ENCODE data around the gene SLC26A3.
"Not testable (repeated sequence)": the region's sequence is repeated elsewhere in the genome, so short reads cannot be mapped to it uniquely, and the experiment has no call there.

Gene SLC26A3

GRCh38 chr7:107803009-107803610 is at the start of gene SLC26A3:
Gene SLC26A3 (minus strand): TSS chr7:107803223. CDS start chr7:107794509, 8,714 bp downstream.
- no peak for DNase-seq

GRCh38 chr7:107850643-107851042 is 47.6 kb upstream of the SLC26A3 start:
- DNase-seq: no peak

- DNase-seq: no peak
These were observed 47.2 kb upstream of the SLC26A3 start for GRCh38 chr7:107850216-107850615.

- not testable (repeated sequence) for DNase-seq
These were observed 45.2 kb upstream of the SLC26A3 start for GRCh38 chr7:107848211-107848610.

GRCh38 chr7:107847836-107848175 is 44.8 kb upstream of the SLC26A3 start:
- DNase-seq: not testable (repeated sequence)

GRCh38 chr7:107847168-107847835 is 44.3 kb upstream of the SLC26A3 start:
- DNase-seq: no peak

- peak in 1 of 2 donors; percentile 13 for DNase-seq
These were observed 43.3 kb upstream of the SLC26A3 start for GRCh38 chr7:107846324-107846723.

- no peak for DNase-seq
These were observed 40.2 kb upstream of the SLC26A3 start for GRCh38 chr7:107843184-107843583.

GRCh38 chr7:107842213-107842612 is 39.2 kb upstream of the SLC26A3 start:
- no peak for DNase-seq

- DNase-seq: no peak
These were observed 36.0 kb upstream of the SLC26A3 start for GRCh38 chr7:107838816-107839565.

- DNase-seq: no peak
These were observed 35.1 kb upstream of the SLC26A3 start for GRCh38 chr7:107838024-107838601.

GRCh38 chr7:107837145-107837512 is 34.1 kb upstream of the SLC26A3 start:
- DNase-seq: no peak

- no peak for DNase-seq
These were observed 33.5 kb upstream of the SLC26A3 start for GRCh38 chr7:107836237-107837144.

GRCh38 chr7:107834401-107834800 is 31.4 kb upstream of the SLC26A3 start:
- no peak for DNase-seq

- no peak for DNase-seq
These were observed 30.7 kb upstream of the SLC26A3 start for GRCh38 chr7:107833684-107834106.

GRCh38 chr7:107830420-107830819 is 27.4 kb upstream of the SLC26A3 start:
- no peak for DNase-seq

- no peak for DNase-seq
These were observed 25.5 kb upstream of the SLC26A3 start for GRCh38 chr7:107828540-107828939.

- no peak for DNase-seq
These were observed 24.5 kb upstream of the SLC26A3 start for GRCh38 chr7:107827501-107827900.

GRCh38 chr7:107826451-107826850 is 23.4 kb upstream of the SLC26A3 start:
- DNase-seq: no peak

GRCh38 chr7:107824858-107825257 is 21.8 kb upstream of the SLC26A3 start:
- DNase-seq: no peak

GRCh38 chr7:107818622-107819021 is 15.6 kb upstream of the SLC26A3 start:
- no peak for DNase-seq

- DNase-seq: no peak
These were observed 13.1 kb upstream of the SLC26A3 start for GRCh38 chr7:107816011-107816566.
